Stomach (tissue), 4 donors: ENCODE results near the gene GMEB2.
A peak's percentile ranks its signal among the peaks of the same experiment; 100 is the strongest.

Source experiments
- CTCF ChIP-seq, 7 experiments: fragments of 450-650 bp in 4 of 7; fragments of 200-600 bp in 3 of 7; sonication (generic) in 3 of 7; IDR thresholded peaks; one replicate each; pipeline ENCODE4 v1.5.1; 2016 to 2019; ENCODE audit warnings: antibody characterized with exemption in 7 of 7, control low read depth in 2 of 7, mild to moderate bottlenecking in 1 of 7
- EP300 ChIP-seq: sonication (generic); formaldehyde crosslinking; IDR thresholded peaks from one replicate; pipeline ENCODE4 v1.6.1; 2017; ENCODE audit warnings: antibody characterized with exemption
- POLR2A ChIP-seq, 4 donors: fragments of 450-650 bp; IDR thresholded peaks; one replicate each; pipeline ENCODE4 v1.6.1; 2016; ENCODE audit warnings: antibody characterized with exemption in 4 of 4, control low read depth in 2 of 4, mild to moderate bottlenecking in 1 of 4, moderate library complexity in 1 of 4

- no peak for TF ChIP-seq CTCF (IDR thresholded peaks at IDR 0.05)
- TF ChIP-seq EP300, result no peak
- TF ChIP-seq POLR2A (IDR thresholded peaks at IDR 0.05), result peak in 1 of 4 donors; percentile 40
Measured at GRCh38 chr20:63542031-63542559, 84.8 kb downstream of the GMEB2 start.
